ENCODE data around the gene ARHGAP10.

GRCh38 chr4:148089624-148090023, 357.7 kb downstream of the ARHGAP10 start:
- TF ChIP-seq GATA3 (IDR thresholded peaks at IDR 0.05; ENCODE audit: low read depth, low read length) (no peak), GATA2 (IDR thresholded peaks at IDR 0.05; ENCODE audit: low read depth, low read length) (no peak)

Data from SH-SY5Y (cell line).